HFFc6 (cell line): Measurements from ENCODE around the gene CDK15. TPM values are rescaled to one million over a fixed set of nuclear protein-coding genes. Genes with fewer than 3 reads are reported as not detected.

Experiments
- DNase-seq: peaks from one replicate; pipeline ENCODE4 v3.0.0-alpha.2; 2018
- H3K27ac Mint-ChIP-seq: 2 replicates; pipeline ENCODE4 v1.8.0; 2020; ENCODE audit warnings: mild to moderate bottlenecking, mixed read lengths
- H3K27me3 Mint-ChIP-seq: 2 replicates; pipeline ENCODE4 v1.8.0; 2021; ENCODE audit warnings: mild to moderate bottlenecking, moderate library complexity, mixed read lengths; ENCODE audit not compliant: insufficient read depth
- H3K36me3 Mint-ChIP-seq: 2 replicates; pipeline ENCODE4 v1.8.0; 2021; ENCODE audit warnings: low read depth, mixed read lengths
- H3K4me1 Mint-ChIP-seq: 2 replicates; pipeline ENCODE4 v1.8.0; 2020; ENCODE audit warnings: low read depth, mixed read lengths
- H3K4me3 Mint-ChIP-seq: 2 replicates; pipeline ENCODE4 v1.8.0; 2020; ENCODE audit warnings: mild to moderate bottlenecking, moderate library complexity, mixed read lengths
- H3K9me3 Mint-ChIP-seq: 2 replicates; pipeline ENCODE4 v1.8.0; 2020; ENCODE audit warnings: mild to moderate bottlenecking, mixed read lengths
- total RNA-seq, 6 experiments: library from RNA; stranded (reverse); fragmentation: NEBNext Ultra II Directional; extraction: Animal tissue kit (Norgen Biotek cat#: 25700); gene quantifications; 2 replicates in 1 of 6; 3 replicates in 5 of 6; pipeline ENCODE4 v1.2.3, GENCODE V29; 2021
- TF ChIP-seq, protein P1 (sequence below): fragments of 200-600 bp; sonication (generic); IDR thresholded peaks from 2 replicates; pipeline ENCODE4 v1.5.0; 2021; ENCODE audit warnings: antibody characterized with exemption, mild to moderate bottlenecking

Gene CDK15
- total RNA-seq, 6 experiments from 2014 or later = 21.7 to 59.8 (median 49.4) TPM

- no peaks in the 10 kb centered on the region for H3K9me3 Mint-ChIP-seq
Measured at GRCh38 chr2:201852462-201852861, 46.1 kb downstream of the CDK15 start.

GRCh38 chr2:201852878-201853415, 46.6 kb downstream of the CDK15 start:
- no peak for DNase-seq
- peak overlapping the region; percentile 99 for H3K27ac Mint-ChIP-seq
- peak overlapping the region; percentile 22; the same call in 1 of the 2 replicates for H3K4me3 Mint-ChIP-seq
- TF ChIP-seq, protein P1, sequence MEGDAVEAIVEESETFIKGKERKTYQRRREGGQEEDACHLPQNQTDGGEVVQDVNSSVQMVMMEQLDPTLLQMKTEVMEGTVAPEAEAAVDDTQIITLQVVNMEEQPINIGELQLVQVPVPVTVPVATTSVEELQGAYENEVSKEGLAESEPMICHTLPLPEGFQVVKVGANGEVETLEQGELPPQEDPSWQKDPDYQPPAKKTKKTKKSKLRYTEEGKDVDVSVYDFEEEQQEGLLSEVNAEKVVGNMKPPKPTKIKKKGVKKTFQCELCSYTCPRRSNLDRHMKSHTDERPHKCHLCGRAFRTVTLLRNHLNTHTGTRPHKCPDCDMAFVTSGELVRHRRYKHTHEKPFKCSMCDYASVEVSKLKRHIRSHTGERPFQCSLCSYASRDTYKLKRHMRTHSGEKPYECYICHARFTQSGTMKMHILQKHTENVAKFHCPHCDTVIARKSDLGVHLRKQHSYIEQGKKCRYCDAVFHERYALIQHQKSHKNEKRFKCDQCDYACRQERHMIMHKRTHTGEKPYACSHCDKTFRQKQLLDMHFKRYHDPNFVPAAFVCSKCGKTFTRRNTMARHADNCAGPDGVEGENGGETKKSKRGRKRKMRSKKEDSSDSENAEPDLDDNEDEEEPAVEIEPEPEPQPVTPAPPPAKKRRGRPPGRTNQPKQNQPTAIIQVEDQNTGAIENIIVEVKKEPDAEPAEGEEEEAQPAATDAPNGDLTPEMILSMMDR = no peak
- H3K9me3 Mint-ChIP-seq = no peaks in the 10 kb centered on the region
- H3K27me3 Mint-ChIP-seq = no peaks in the 10 kb centered on the region; the same call in 1 of the 2 replicates
- peaks cover 46% of the 10 kb centered on the region for H3K36me3 Mint-ChIP-seq
- H3K4me1 Mint-ChIP-seq = peaks cover 65% of the 10 kb centered on the region

More at GRCh38 chr2:201852462-201852861, 46.1 kb downstream of the CDK15 start:
- Mint-ChIP-seq H3K27me3 (no peaks in the 10 kb centered on the region; the same call in 1 of the 2 replicates), H3K36me3 (peaks cover 46% of the 10 kb centered on the region), H3K4me1 (peaks cover 64% of the 10 kb centered on the region), H3K4me3 (no peak overlapping the region), H3K27ac (peak overlapping the region; percentile 99)
- TF ChIP-seq, protein P1 = no peak
- DNase-seq = no peak

DNA sequence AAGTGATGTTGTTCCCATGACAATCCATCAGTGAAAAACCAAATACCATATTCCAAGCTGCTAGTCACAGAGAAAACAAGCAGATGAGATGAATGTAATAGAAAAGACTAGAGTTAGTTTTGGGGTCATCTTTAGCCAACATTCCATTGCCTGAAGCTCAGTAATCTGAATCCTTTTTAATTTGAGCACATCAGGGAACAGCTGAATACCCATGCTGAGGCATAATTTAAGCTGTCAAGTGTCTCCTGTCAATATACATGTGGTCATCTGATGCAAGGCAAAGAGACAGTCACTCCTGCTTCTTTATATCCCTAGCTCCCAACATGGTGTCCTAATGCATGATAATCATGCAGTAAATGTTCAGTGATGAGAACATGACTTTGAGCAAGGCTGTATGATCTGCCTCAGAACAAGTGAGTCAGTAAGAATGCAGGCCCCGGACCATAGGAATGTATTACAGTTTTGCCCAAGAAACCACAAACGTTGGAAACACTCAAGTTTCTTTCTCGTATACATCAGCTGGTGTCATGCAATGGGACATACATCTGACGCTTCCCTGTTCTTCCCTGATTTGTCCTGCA, 48.0 kb downstream of the CDK15 start:
- H3K4me3 Mint-ChIP-seq = peak overlapping the region; percentile 85
- TF ChIP-seq, protein P1 = no peak
- H3K27ac Mint-ChIP-seq = peak overlapping the region; percentile 99
- H3K36me3 Mint-ChIP-seq = peaks cover 45% of the 10 kb centered on the region
- no peaks in the 10 kb centered on the region; the same call in 1 of the 2 replicates for H3K27me3 Mint-ChIP-seq
- peaks cover 74% of the 10 kb centered on the region for H3K4me1 Mint-ChIP-seq
- H3K9me3 Mint-ChIP-seq = no peaks in the 10 kb centered on the region
- peak; percentile 99 for DNase-seq

DNA sequence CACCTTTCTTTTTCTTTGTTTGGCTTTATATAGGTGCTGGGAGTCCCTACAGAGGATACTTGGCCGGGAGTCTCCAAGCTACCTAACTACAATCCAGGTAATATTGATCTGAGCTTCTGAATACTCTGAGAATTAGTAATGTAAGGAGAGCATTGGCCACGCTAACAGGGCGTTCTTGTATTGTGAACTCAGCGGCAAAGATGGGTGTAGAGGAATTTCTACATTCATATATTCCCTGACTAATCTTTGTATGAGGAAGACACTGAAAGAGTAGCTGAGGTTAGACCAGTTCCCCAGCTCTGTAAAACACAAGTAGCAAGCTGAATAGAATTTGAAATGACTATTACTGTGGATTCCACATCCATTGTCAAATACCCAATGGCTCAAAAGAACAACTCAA, 48.5 kb downstream of the CDK15 start:
- H3K4me1 Mint-ChIP-seq = peaks cover 78% of the 10 kb centered on the region
- peaks cover 44% of the 10 kb centered on the region for H3K36me3 Mint-ChIP-seq
- DNase-seq = peak; percentile 82
- TF ChIP-seq, protein P1 = no peak
- H3K27me3 Mint-ChIP-seq = no peaks in the 10 kb centered on the region; the same call in 1 of the 2 replicates
- peak overlapping the region; percentile 85 for H3K4me3 Mint-ChIP-seq
- H3K9me3 Mint-ChIP-seq = no peaks in the 10 kb centered on the region
- peak overlapping the region; percentile 99 for H3K27ac Mint-ChIP-seq

DNA sequence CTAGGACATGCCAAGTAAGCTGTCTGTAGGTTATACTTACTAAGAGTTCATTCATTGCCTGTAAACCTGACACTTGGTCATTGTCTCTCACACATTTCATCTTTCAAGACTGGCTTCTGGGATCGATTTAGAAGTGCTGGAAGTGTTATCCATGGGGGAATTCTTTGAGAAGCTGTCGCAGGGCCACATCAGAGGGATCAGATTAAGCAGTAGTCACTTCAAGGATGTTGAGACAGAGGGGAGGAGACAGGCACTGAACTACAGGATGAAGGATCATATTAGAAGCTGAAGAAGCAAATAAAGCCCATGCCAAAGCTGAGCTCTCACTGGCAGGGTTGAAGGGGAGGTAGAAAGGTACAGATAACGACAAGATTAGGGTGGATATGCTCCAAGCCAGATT, 49.0 kb downstream of the CDK15 start:
- H3K27me3 Mint-ChIP-seq = no peaks in the 10 kb centered on the region; the same call in 1 of the 2 replicates
- H3K36me3 Mint-ChIP-seq = peaks cover 42% of the 10 kb centered on the region
- H3K27ac Mint-ChIP-seq = peak overlapping the region; percentile 99
- H3K4me1 Mint-ChIP-seq = peaks cover 83% of the 10 kb centered on the region
- H3K9me3 Mint-ChIP-seq = no peaks in the 10 kb centered on the region
- TF ChIP-seq, protein P1 = no peak
- no peak for DNase-seq
- H3K4me3 Mint-ChIP-seq = peak overlapping the region; percentile 85
